ENCODE measurements around the gene JARID2.

Gene JARID2

GRCh38 chr6:15227827-15228318 is 18.0 kb upstream of the JARID2 start:
- H2BK12ac ChIP-seq (ENCODE audit: low read length in 2 of 2), result no peak overlapping the region

GRCh38 chr6:15230827-15231226 is 15.0 kb upstream of the JARID2 start:
- Histone ChIP-seq H2AFZ (ENCODE audit: low read depth, low read length) (no peak overlapping the region), H3K14ac (ENCODE audit: low read length in 2 of 2) (no peak overlapping the region), H2BK120ac (ENCODE audit: low read depth, low read length) (no peak overlapping the region), H3K36me3 (ENCODE audit: control insufficient read depth in 1 of 2, insufficient read depth in 2 of 2, low read depth in 1 of 2, low read length in 2 of 2) (no peaks in the 10 kb centered on the region), H3K9me3 (ENCODE audit: control insufficient read depth, low read length) (no peaks in the 10 kb centered on the region), H3K27ac (ENCODE audit: low read length, poor library complexity, severe bottlenecking) (no peak overlapping the region), H3K4me2 (ENCODE audit: low read length, poor library complexity, severe bottlenecking) (no peak overlapping the region), H3K79me1 (replicated peaks; ENCODE audit: low read length, poor library complexity, severe bottlenecking) (no peaks in the 10 kb centered on the region), H4K91ac (ENCODE audit: low read length) (no peak overlapping the region), H3K9ac (ENCODE audit: low read length) (no peak overlapping the region), H2BK5ac (ENCODE audit: low read depth, low read length, poor library complexity, severe bottlenecking) (no peak overlapping the region), H3K4me3 (ENCODE audit: insufficient read depth in 1 of 2, low read depth in 1 of 2, low read length in 2 of 2) (no peak overlapping the region), H2BK12ac (ENCODE audit: low read length in 2 of 2) (no peak overlapping the region), H2AK5ac (ENCODE audit: low read length, severe bottlenecking) (no peak overlapping the region), H4K8ac (ENCODE audit: low read length) (no peak overlapping the region), H3K18ac (ENCODE audit: low read depth in 1 of 2, low read length in 2 of 2) (no peak overlapping the region), H3K4me1 (ENCODE audit: control insufficient read depth, insufficient read depth, low read depth, low read length) (no peaks in the 10 kb centered on the region), H3K4ac (ENCODE audit: low read depth in 1 of 2, low read length in 2 of 2) (no peak overlapping the region), H2BK15ac (ENCODE audit: low read depth, poor library complexity, severe bottlenecking) (no peak overlapping the region), H3K27me3 (ENCODE audit: control insufficient read depth in 1 of 2, insufficient read depth in 1 of 2, low read length in 2 of 2) (no peaks in the 10 kb centered on the region), H3K23ac (ENCODE audit: low read length in 2 of 2) (no peak overlapping the region)
- 63% methylated on average over 2 of the region's 3 CpGs for WGBS
- DNase-seq, result no peak

More at GRCh38 chr6:15227827-15228318, 18.0 kb upstream of the JARID2 start:
- Histone ChIP-seq H3K27ac (ENCODE audit: low read length, poor library complexity, severe bottlenecking) (no peak overlapping the region), H3K4me2 (ENCODE audit: low read length, poor library complexity, severe bottlenecking) (no peak overlapping the region), H2BK5ac (ENCODE audit: low read depth, low read length, poor library complexity, severe bottlenecking) (no peak overlapping the region), H3K4me1 (ENCODE audit: control insufficient read depth, insufficient read depth, low read depth, low read length) (no peaks in the 10 kb centered on the region), H3K9ac (ENCODE audit: low read length) (no peak overlapping the region), H3K79me1 (replicated peaks; ENCODE audit: low read length, poor library complexity, severe bottlenecking) (no peaks in the 10 kb centered on the region), H3K14ac (ENCODE audit: low read length in 2 of 2) (no peak overlapping the region), H2BK15ac (ENCODE audit: low read depth, poor library complexity, severe bottlenecking) (no peak overlapping the region), H3K9me3 (ENCODE audit: control insufficient read depth, low read length) (no peaks in the 10 kb centered on the region), H3K18ac (ENCODE audit: low read depth in 1 of 2, low read length in 2 of 2) (no peak overlapping the region), H4K91ac (ENCODE audit: low read length) (no peak overlapping the region), H4K8ac (ENCODE audit: low read length) (no peak overlapping the region), H3K4ac (ENCODE audit: low read depth in 1 of 2, low read length in 2 of 2) (no peak overlapping the region), H2AK5ac (ENCODE audit: low read length, severe bottlenecking) (no peak overlapping the region), H3K4me3 (ENCODE audit: insufficient read depth in 1 of 2, low read depth in 1 of 2, low read length in 2 of 2) (no peak overlapping the region), H2BK120ac (ENCODE audit: low read depth, low read length) (no peak overlapping the region), H3K27me3 (ENCODE audit: control insufficient read depth in 1 of 2, insufficient read depth in 1 of 2, low read length in 2 of 2) (no peaks in the 10 kb centered on the region), H3K23ac (ENCODE audit: low read length in 2 of 2) (no peak overlapping the region), H2AFZ (ENCODE audit: low read depth, low read length) (no peak overlapping the region), H3K36me3 (ENCODE audit: control insufficient read depth in 1 of 2, insufficient read depth in 2 of 2, low read depth in 1 of 2, low read length in 2 of 2) (no peaks in the 10 kb centered on the region)
- no peak for DNase-seq
- 94% methylated on average over 7 of the region's 7 CpGs for WGBS

GRCh38 chr6:15232836-15233510 is 12.9 kb upstream of the JARID2 start:
- no peak overlapping the region for H3K18ac ChIP-seq (ENCODE audit: low read depth in 1 of 2, low read length in 2 of 2)
- no peak overlapping the region for H2BK15ac ChIP-seq (ENCODE audit: low read depth, poor library complexity, severe bottlenecking)
- H4K91ac ChIP-seq (ENCODE audit: low read length), result no peak overlapping the region
- H2AFZ ChIP-seq (ENCODE audit: low read depth, low read length), result no peak overlapping the region
- no peak overlapping the region for H2BK12ac ChIP-seq (ENCODE audit: low read length in 2 of 2)
- no peaks in the 10 kb centered on the region for H3K36me3 ChIP-seq (ENCODE audit: control insufficient read depth in 1 of 2, insufficient read depth in 2 of 2, low read depth in 1 of 2, low read length in 2 of 2)
- WGBS, result 87% methylated on average over 5 of the region's 7 CpGs
- H3K27ac ChIP-seq (ENCODE audit: low read length, poor library complexity, severe bottlenecking), result no peak overlapping the region
- H3K23ac ChIP-seq (ENCODE audit: low read length in 2 of 2), result no peak overlapping the region
- H2AK5ac ChIP-seq (ENCODE audit: low read length, severe bottlenecking), result no peak overlapping the region
- H3K79me1 ChIP-seq (replicated peaks; ENCODE audit: low read length, poor library complexity, severe bottlenecking), result no peaks in the 10 kb centered on the region
- no peak overlapping the region for H3K4ac ChIP-seq (ENCODE audit: low read depth in 1 of 2, low read length in 2 of 2)
- H4K8ac ChIP-seq (ENCODE audit: low read length), result no peak overlapping the region
- H3K14ac ChIP-seq (ENCODE audit: low read length in 2 of 2), result no peak overlapping the region
- H3K9me3 ChIP-seq (ENCODE audit: control insufficient read depth, low read length), result no peaks in the 10 kb centered on the region
- H3K4me2 ChIP-seq (ENCODE audit: low read length, poor library complexity, severe bottlenecking), result no peak overlapping the region
- H3K27me3 ChIP-seq (ENCODE audit: control insufficient read depth in 1 of 2, insufficient read depth in 1 of 2, low read length in 2 of 2), result no peaks in the 10 kb centered on the region
- DNase-seq, result no peak
- no peak overlapping the region for H3K4me3 ChIP-seq (ENCODE audit: insufficient read depth in 1 of 2, low read depth in 1 of 2, low read length in 2 of 2)
- no peak overlapping the region for H2BK120ac ChIP-seq (ENCODE audit: low read depth, low read length)
- H3K4me1 ChIP-seq (ENCODE audit: control insufficient read depth, insufficient read depth, low read depth, low read length), result no peaks in the 10 kb centered on the region
- H3K9ac ChIP-seq (ENCODE audit: low read length), result no peak overlapping the region
- no peak overlapping the region for H2BK5ac ChIP-seq (ENCODE audit: low read depth, low read length, poor library complexity, severe bottlenecking)

GRCh38 chr6:15234068-15234758 is 11.7 kb upstream of the JARID2 start:
- no peak overlapping the region for H2AFZ ChIP-seq (ENCODE audit: low read depth, low read length)
- DNase-seq, result no peak

More at GRCh38 chr6:15234068-15234758, 11.7 kb upstream of the JARID2 start:
- no peak overlapping the region for H4K8ac ChIP-seq (ENCODE audit: low read length)
- no peaks in the 10 kb centered on the region for H3K9me3 ChIP-seq (ENCODE audit: control insufficient read depth, low read length)
- no peak overlapping the region for H3K9ac ChIP-seq (ENCODE audit: low read length)
- no peaks in the 10 kb centered on the region for H3K36me3 ChIP-seq (ENCODE audit: control insufficient read depth in 1 of 2, insufficient read depth in 2 of 2, low read depth in 1 of 2, low read length in 2 of 2)
- WGBS, result 93% methylated on average over 2 of the region's 2 CpGs
- H3K23ac ChIP-seq (ENCODE audit: low read length in 2 of 2), result no peak overlapping the region
- no peak overlapping the region for H2BK5ac ChIP-seq (ENCODE audit: low read depth, low read length, poor library complexity, severe bottlenecking)
- no peak overlapping the region for H3K4me2 ChIP-seq (ENCODE audit: low read length, poor library complexity, severe bottlenecking)
- H3K14ac ChIP-seq (ENCODE audit: low read length in 2 of 2), result no peak overlapping the region
- H2BK15ac ChIP-seq (ENCODE audit: low read depth, poor library complexity, severe bottlenecking), result no peak overlapping the region
- H4K91ac ChIP-seq (ENCODE audit: low read length), result no peak overlapping the region
- H3K4ac ChIP-seq (ENCODE audit: low read depth in 1 of 2, low read length in 2 of 2), result no peak overlapping the region
- no peak overlapping the region for H2AK5ac ChIP-seq (ENCODE audit: low read length, severe bottlenecking)
- no peak overlapping the region for H2BK120ac ChIP-seq (ENCODE audit: low read depth, low read length)
- no peak overlapping the region for H3K4me3 ChIP-seq (ENCODE audit: insufficient read depth in 1 of 2, low read depth in 1 of 2, low read length in 2 of 2)
- H3K79me1 ChIP-seq (replicated peaks; ENCODE audit: low read length, poor library complexity, severe bottlenecking), result no peaks in the 10 kb centered on the region
- H3K18ac ChIP-seq (ENCODE audit: low read depth in 1 of 2, low read length in 2 of 2), result no peak overlapping the region
- H3K27ac ChIP-seq (ENCODE audit: low read length, poor library complexity, severe bottlenecking), result no peak overlapping the region
- no peaks in the 10 kb centered on the region for H3K4me1 ChIP-seq (ENCODE audit: control insufficient read depth, insufficient read depth, low read depth, low read length)
- H2BK12ac ChIP-seq (ENCODE audit: low read length in 2 of 2), result no peak overlapping the region
- no peaks in the 10 kb centered on the region for H3K27me3 ChIP-seq (ENCODE audit: control insufficient read depth in 1 of 2, insufficient read depth in 1 of 2, low read length in 2 of 2)

Data from mesenchymal stem cell (in vitro differentiated cells and primary cell).